IPS-18c (cell line): Measurements from ENCODE around the gene WDR48.

ENCODE experiments used
- H3K4me3 ChIP-seq: 2 replicates; pipeline ENCODE4 v1.7.0; 2013; ENCODE audit warnings: low read depth, mild to moderate bottlenecking, low read length, moderate library complexity; ENCODE audit not compliant: insufficient read depth
- H3K9me3 ChIP-seq: one replicate; pipeline ENCODE4 v1.6.1; 2013; ENCODE audit warnings: mild to moderate bottlenecking, low read length, moderate library complexity; ENCODE audit not compliant: control insufficient read depth, insufficient read depth

The WDR48 gene

GRCh38 chr3:39095778-39096177, 44.0 kb downstream of the WDR48 start:
- H3K4me3 ChIP-seq = no peak overlapping the region
- H3K9me3 ChIP-seq = no peaks in the 10 kb centered on the region

GRCh38 chr3:39096775-39097174, 45.0 kb downstream of the WDR48 start:
- no peaks in the 10 kb centered on the region for H3K9me3 ChIP-seq
- no peak overlapping the region for H3K4me3 ChIP-seq

GRCh38 chr3:39097716-39098472, 46.1 kb downstream of the WDR48 start:
- H3K4me3 ChIP-seq = no peak overlapping the region
- H3K9me3 ChIP-seq = no peaks in the 10 kb centered on the region

- Histone ChIP-seq H3K4me3 (no peak overlapping the region), H3K9me3 (no peaks in the 10 kb centered on the region)
These were observed 46.7 kb downstream of the WDR48 start for GRCh38 chr3:39098473-39099000.

- Histone ChIP-seq H3K4me3 (no peak overlapping the region), H3K9me3 (no peaks in the 10 kb centered on the region)
These were observed 47.4 kb downstream of the WDR48 start for GRCh38 chr3:39099242-39099641.

GRCh38 chr3:39099738-39100499, 48.1 kb downstream of the WDR48 start:
- Histone ChIP-seq H3K4me3 (no peak overlapping the region), H3K9me3 (no peaks in the 10 kb centered on the region)

- H3K9me3 ChIP-seq = no peaks in the 10 kb centered on the region
- no peak overlapping the region for H3K4me3 ChIP-seq
These were observed 48.7 kb downstream of the WDR48 start for GRCh38 chr3:39100500-39100886.

GRCh38 chr3:39101022-39101689, 49.3 kb downstream of the WDR48 start:
- no peaks in the 10 kb centered on the region for H3K9me3 ChIP-seq
- no peak overlapping the region for H3K4me3 ChIP-seq

- H3K4me3 ChIP-seq = no peak overlapping the region
- H3K9me3 ChIP-seq = no peaks in the 10 kb centered on the region
These were observed 50.9 kb downstream of the WDR48 start for GRCh38 chr3:39102504-39103323.

- Histone ChIP-seq H3K4me3 (no peak overlapping the region), H3K9me3 (no peaks in the 10 kb centered on the region)
These were observed 51.5 kb downstream of the WDR48 start for GRCh38 chr3:39103324-39103693.

GRCh38 chr3:39103791-39104552, 52.2 kb downstream of the WDR48 start:
- no peak overlapping the region for H3K4me3 ChIP-seq
- no peaks in the 10 kb centered on the region for H3K9me3 ChIP-seq

GRCh38 chr3:39104961-39105686, 53.3 kb downstream of the WDR48 start:
- H3K9me3 ChIP-seq = no peaks in the 10 kb centered on the region
- H3K4me3 ChIP-seq = no peak overlapping the region

- Histone ChIP-seq H3K9me3 (no peaks in the 10 kb centered on the region), H3K4me3 (no peak overlapping the region)
These were observed 53.9 kb downstream of the WDR48 start for GRCh38 chr3:39105687-39106063.

GRCh38 chr3:39106281-39106811, 54.5 kb downstream of the WDR48 start:
- Histone ChIP-seq H3K4me3 (peak overlapping the region; percentile 94), H3K9me3 (no peaks in the 10 kb centered on the region)

GRCh38 chr3:39106851-39107387, 55.1 kb downstream of the WDR48 start:
- H3K9me3 ChIP-seq = no peaks in the 10 kb centered on the region
- peak overlapping the region; percentile 94 for H3K4me3 ChIP-seq
